Globus pallidus (tissue), 1 donor: ENCODE data around the gene MYO1H.
"Not testable (repeated sequence)": the region's sequence is repeated elsewhere in the genome, so short reads cannot be mapped to it uniquely, and the experiment has no call there.

Source experiments
- DNase-seq: peaks from one replicate; pipeline ENCODE4 v3.0.0-alpha.2; 2015; ENCODE audit warnings: low spot score

The MYO1H gene

GRCh38 chr12:109449845-109450532, 102.3 kb downstream of the MYO1H start:
- no peak for DNase-seq

- DNase-seq = no peak
Observed at GRCh38 chr12:109450980-109451379, 103.3 kb downstream of the MYO1H start.

DNA sequence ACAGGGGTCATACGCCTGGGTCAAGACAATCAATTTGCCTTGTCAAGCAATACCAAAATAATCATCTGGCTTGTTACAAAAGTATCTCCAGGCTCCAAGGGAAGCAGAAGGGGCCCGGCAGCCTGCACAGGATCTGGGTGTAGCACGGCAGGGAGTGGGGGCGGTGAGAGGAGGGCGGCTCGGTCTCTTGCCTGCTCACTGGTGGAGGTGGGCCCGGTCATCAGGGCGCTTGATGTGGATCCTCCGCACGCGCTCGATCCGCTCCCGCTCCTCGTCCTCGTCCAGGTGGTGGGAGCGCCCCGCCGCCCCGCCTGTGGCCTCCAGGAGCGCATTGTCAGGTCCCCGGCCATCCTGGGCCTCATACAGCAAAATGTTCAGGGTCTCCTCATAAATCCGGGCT, 103.7 kb downstream of the MYO1H start:
- DNase-seq = no peak

DNA sequence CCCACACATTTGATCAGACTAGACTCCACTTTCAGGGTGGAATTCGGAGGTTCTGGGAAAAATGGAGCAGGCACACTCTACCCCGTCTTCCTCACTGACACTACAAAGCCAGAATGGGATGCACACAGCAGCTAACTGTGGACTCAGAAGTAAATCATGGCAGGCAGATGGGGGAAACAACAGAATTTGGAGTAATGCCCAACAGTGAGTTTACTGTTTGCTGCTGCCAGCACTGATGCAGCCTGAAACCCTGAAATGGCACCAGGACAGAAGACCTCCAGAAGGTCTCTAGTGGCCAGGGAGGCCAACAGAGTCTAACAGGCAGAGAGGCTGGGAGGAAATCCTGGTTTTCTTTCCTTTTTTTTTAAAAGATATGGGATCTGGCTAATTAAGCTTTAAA, 104.8 kb downstream of the MYO1H start:
- no peak for DNase-seq

DNA sequence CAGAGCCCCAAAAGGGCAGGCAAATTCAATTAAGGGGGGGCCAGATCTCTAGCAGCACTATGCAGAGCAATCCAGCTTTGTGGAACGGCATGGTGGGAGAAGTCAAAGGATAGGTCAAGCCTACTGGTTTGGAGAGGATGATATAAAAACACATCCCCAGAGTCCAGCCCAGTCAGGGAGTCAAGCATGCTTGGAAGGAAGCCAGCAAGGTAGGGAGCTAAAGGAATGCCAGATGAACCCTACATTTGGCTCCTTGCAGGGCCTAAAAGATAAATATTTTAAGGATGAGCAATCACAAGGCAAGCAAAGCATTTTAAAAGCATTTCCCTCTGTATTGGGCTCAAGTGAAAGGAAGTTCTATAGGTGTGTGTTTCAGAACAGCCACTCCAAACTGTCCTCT, 108.0 kb downstream of the MYO1H start:
- no peak for DNase-seq

DNA sequence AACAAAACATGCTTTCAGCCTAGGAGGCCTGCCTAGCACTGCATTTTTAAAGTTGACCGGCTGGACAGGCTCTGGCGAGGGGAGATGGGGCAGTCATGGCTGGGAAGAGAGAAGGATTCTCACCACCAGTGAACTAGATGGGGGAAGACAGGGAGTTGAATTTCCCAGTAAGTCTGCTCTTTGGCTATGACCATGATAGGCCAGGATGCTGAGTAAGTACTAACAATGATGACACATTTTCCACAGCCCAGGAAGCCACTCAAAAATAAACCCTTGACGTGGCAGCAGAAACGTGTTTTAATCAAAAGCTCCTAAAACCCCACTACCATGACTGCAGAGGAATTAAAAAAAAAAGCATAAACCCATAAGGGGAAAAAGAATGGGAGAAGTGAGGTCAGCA, 110.4 kb downstream of the MYO1H start:
- DNase-seq = no peak

GRCh38 chr12:109458771-109459208, 111.1 kb downstream of the MYO1H start:
- DNase-seq = peak; percentile 54

- DNase-seq = no peak
Observed at GRCh38 chr12:109459247-109459646, 111.5 kb downstream of the MYO1H start.

DNA sequence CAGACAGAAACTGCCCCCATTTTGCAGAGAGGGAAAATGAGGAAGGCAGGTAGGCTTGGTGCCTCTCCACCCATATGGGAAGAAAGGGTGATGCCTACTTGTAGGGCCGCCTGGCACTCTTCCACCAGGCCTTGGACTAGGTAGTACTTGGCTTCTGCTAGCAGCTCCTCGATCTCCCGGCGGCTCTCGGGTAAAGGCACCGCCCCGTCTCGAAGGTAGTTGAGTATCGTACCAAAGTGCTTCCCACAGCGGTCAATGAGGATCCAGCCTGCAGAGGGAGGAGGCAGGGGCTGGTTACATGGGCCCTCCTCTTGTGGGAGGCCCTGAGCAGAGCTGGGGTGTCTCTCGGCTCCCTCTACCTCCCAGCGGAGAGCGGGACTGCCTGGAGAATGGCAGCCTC, 112.8 kb downstream of the MYO1H start:
- no peak for DNase-seq

DNA sequence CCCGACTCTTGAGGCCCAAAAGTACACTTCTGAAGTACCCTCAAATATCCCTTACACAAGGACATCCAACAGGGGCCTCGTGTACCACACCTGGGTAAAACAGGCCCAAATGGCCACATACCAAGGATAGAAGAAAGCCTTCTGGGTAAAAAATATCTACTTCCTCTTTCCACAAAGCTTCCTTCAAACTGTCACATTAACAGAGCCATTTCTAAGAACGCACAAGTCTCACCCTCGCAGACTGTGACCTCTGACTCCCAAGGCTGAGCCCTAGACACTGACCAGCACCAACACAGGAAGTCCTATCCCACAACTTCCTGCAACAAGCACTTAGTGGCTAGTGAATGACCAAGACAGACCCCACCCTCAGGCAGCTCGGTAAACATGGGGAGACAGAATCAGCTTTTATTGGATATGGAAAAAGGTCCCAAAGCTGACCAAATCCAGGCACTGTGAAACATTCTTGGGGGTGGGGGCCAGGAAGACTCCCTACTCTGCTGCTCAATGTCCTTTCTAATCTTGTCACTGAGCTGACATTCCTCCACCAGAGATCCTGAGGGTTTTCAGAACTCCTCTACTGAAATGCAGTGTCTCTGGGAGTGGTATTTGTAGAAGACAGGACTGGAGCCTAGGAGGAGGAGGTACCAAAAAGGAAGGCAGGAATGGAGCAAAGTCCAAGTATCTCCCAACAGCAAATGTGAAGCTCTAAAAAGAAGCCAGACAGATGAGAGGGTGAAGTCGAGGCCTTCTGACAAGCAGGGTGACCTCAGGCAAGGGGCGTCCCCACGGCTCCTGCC, 113.5 kb downstream of the MYO1H start:
- DNase-seq = peak; percentile 52

DNA sequence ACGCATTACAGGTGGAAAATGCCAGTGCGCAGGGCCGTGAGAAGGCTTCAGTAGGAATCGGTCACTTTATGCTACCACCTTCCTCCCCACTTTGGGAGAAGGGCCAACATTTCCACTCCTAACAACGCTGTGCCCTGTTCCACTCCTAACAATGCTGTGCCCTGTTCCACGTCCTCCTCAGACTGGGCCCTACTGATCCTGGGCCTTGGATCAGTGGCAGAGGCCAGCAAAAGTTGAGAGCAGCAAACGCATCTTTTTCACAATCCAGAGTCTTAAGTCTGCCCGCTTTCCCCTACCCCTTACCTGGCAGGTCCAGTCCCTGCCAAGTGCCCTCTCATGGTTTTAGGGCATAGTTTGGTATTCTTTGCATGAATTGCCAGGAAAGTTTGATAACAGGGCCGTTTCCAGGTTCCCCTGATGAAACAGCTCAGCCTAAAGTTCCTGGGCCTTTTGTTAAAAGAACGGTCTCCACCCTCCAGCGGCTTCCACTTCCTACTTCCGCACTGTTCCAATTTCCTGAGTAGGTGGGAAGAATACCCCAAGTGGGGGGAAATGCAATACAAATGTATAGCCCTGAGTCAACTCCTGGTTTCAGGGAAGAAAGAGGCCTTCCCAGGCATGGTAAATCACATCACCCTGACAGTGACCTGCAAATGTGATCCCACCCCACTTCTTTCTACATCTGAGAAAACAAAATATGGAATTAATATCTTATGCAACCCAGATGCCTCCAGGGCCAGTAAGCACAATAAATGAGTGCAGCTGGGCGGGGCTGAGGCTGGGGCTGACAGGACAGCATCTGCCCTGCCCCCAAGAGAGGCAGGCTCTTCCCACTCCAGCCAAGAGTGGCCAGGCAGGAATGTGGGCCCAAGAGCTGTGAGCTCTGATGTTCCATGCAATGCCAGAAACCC, 114.4 kb downstream of the MYO1H start:
- peak; percentile 71 for DNase-seq

- peak; percentile 36 for DNase-seq
Observed at GRCh38 chr12:109462868-109463692, 115.4 kb downstream of the MYO1H start.

DNA sequence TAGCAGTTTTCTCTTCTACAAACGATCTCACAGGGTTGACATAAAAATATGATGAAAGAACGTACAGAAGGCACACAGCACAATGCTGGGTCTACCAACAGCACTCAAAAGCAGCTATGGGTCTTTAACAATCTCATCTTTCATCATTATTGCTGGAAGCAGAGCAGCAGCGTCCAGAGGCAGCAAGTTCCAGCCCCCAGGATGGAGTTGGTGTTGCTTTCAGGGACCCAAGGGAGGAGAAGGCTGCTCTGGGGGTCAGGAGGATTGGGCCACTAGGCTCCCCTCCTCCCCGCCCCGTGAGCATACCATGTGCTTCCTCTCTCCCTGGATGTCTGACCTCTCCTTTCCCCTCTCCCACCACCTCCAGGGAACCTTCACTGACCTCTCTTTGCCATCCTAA, 116.1 kb downstream of the MYO1H start:
- no peak for DNase-seq

DNA sequence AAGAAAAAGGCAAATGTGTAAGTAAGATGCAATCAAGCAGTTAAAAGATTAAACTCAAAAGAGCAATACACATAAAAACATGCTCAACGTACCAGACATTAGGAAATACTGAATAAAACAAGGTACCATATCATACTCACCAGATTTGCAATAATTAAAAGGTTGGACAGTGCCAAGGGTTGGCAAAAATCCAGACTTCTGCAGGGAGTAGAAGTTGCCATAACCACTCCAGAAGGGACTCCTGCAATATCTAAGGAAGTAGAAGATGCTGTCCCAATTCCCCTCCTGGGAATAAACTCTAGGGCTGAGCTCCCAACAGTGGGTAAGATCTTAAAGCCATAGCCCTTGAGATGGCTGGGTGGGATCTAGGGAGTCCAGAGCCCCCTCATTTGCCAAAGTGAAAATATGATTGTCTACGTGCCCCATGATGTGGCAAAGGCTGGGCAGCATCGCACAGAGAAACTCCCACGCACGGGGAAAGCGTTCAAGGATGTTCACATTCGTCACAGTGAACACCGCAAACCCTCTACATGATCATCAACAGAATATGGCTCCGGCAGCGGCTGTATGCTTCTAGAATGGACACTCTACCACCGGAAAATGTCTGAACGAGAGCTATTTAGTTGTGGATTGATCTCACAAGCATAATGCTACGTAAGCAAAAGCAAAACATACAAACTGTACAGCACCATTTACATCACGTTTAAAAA, 117.1 kb downstream of the MYO1H start:
- no peak for DNase-seq

GRCh38 chr12:109466305-109466704, 118.6 kb downstream of the MYO1H start:
- DNase-seq = no peak

DNA sequence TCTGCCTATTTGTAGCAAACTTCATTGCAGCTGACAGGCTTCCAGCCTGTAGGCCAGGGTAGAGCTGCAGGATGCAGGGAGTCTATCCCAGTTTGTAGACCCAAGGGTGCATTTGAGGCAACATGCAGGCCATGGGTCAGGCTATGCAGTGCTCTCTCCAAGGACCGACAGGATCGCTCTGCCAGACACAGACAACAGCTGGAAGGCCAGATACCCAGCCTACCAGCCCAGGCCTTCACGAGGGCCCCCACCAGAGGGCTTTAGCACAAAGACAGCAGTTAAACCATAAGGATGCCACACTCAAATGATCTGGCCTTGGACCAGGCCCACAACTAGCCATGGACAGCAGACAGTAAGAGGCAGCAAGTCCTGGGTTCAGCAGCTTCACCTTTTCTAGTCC, 119.1 kb downstream of the MYO1H start:
- peak; percentile 43 for DNase-seq

DNA sequence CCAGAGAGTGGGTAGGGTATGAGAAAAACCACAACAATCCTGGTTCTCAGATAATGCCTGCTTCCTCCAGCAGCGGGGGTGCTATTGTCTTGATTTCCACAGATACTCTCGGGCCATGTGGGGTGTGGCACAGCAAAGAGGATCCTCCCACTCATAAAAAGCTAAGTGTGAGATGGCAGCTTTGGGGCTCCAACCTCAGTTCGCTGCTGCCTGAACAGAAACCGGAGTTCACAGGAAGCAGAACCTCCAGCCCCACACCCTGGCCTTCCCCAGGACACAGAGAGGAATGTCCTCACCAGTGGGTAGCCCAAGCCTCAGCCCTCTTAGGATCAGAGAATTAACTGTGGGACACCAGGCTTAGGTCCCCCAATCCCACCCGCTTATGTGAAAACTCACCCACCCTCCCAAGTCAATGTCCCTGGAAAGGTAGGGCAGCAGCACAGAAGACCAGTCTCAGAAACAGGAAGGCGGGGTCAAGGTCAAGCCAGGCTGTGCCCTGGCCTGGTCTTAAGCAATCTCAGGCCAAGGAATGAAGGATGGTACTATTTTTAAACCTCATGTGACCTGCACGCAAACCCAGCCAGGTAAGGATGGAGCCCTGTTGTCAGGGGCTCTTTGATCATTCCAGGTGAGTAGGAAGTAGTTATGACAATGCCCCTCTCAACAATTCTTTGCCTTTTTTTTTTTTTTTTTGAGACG, 120.4 kb downstream of the MYO1H start:
- no peak for DNase-seq

DNA sequence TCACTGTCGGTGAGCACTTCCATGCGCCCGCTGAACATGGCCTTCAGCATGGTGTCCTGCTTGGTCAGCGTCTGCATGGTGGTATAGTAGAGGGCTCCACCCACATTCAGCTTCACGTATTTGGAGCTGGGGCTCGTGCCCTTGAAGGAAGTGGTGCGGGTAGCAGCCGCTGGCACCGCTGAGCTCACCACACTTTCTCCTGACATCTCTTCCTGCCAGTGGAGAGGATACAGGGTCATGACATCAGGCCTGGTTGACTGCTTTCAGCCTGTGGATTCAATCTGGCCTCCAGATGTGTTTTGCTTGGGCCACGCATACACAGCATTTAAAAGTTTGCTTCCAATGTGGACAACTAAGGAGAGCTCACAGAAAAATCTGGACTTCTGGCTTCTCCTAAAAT, 121.8 kb downstream of the MYO1H start:
- no peak for DNase-seq

- DNase-seq = no peak
Observed at GRCh38 chr12:109473006-109473405, 125.3 kb downstream of the MYO1H start.

DNA sequence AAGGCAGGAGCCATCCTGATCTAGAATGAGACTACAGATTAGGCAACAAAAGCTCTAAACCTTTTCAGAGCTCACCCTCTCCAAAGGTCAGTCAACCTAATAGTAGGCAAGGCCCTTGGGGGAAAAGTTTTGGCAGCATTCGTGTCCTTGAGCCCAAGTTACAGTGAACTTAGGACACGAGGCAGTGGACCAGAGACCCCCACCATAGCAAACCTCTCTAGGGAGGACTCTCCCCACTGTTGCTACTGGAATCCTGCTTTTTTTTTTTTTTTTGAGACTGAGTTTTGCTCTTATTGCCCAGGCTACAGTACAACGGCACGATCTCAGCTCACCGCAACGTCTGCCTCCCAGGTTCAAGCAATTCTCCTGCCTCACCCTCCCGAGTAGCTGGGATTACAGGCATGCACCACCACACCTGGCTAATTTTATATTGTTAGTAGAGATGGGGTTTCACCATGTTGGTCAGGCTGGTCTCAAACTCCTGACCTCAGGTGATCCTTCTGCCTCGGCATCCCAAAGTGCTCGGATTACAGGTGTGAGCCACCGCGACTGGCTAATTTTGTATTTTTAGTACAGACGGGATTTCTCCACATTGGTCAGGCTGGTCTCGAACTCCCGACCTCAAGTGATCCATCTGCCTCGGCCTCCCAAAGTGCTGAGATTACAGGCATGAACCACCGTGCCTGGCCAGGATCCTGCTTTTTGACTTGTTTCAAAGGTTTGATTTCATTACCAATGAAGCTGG, 126.0 kb downstream of the MYO1H start:
- DNase-seq = not testable (repeated sequence)
